Neural crest cell (in vitro differentiated cells): ENCODE results near the gene OR2J1. TPM values are rescaled to one million over a fixed set of nuclear protein-coding genes. Genes with fewer than 3 reads are reported as not detected.
A peak's percentile ranks its signal among the peaks of the same experiment; 100 is the strongest.

Experiments used
- DNase-seq: peaks from one replicate; pipeline ENCODE4 v3.0.0; 2021; ENCODE audit warnings: low read depth, mixed read lengths, low spot score
- H3K27ac Mint-ChIP-seq: one replicate; pipeline ENCODE4 v1.8.0; 2021; ENCODE audit warnings: mild to moderate bottlenecking, mixed read lengths; ENCODE audit not compliant: unreplicated experiment
- H3K27me3 Mint-ChIP-seq: 2 replicates; pipeline ENCODE4 v1.8.0; 2021; ENCODE audit warnings: low read depth, mild to moderate bottlenecking, mixed read lengths
- H3K36me3 Mint-ChIP-seq: 2 replicates; pipeline ENCODE4 v1.8.0; 2021; ENCODE audit warnings: low read depth, mild to moderate bottlenecking, mixed read lengths
- H3K4me1 Mint-ChIP-seq: 2 replicates; pipeline ENCODE4 v1.8.0; 2021; ENCODE audit warnings: mixed read lengths
- H3K4me3 Mint-ChIP-seq: one replicate; pipeline ENCODE4 v1.8.0; 2021; ENCODE audit warnings: mild to moderate bottlenecking, mixed read lengths
- H3K9me3 Mint-ChIP-seq: 2 replicates; pipeline ENCODE4 v1.8.0; 2021; ENCODE audit warnings: mixed read lengths
- long read RNA-seq: library from polyadenylated mRNA; unstranded; transcript quantifications from one replicate; pipeline ENCODE4 v2.0.0, GENCODE V29; 2020
- total RNA-seq: library from RNA; stranded (reverse); gene quantifications from 2 replicates; pipeline ENCODE4 v1.2.1, GENCODE V29; 2021
- TF ChIP-seq, protein P1 (sequence below): fragments of 200-600 bp; sonication (generic); conservative IDR thresholded peaks from 2 replicates; pipeline ENCODE4 v1.5.0; 2021; ENCODE audit warnings: antibody characterized with exemption, mild to moderate bottlenecking

Gene OR2J1
- total RNA-seq: not detected in 2 replicates
- long read RNA-seq: 0 reads

DNA sequence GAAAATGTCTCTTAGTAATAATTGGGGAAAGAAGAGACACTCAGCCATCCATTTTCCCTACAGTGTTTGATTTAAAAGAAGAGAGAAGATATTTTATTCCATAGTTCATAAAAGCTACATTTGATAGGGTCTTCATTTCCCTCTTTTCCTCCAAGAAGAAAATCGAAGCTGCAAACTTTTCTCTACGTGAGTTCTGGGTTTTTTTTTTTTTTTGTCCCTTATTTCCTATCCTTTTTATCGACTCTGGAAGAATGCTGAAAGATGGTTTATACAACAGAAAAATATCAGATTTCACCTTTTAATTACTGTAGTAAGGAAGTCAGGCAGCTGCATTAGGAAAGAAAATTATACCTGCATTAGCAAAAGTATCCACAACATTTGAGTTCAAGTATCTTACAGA, at the start of gene OR2J1:
OR2J1 (plus strand) TSS at position 301 of the 400 bp plus-strand sequence. CDS start 1,453 bp downstream, outside the sequence.
- H3K27me3 Mint-ChIP-seq: peaks cover 26% of the 10 kb centered on the region
- H3K4me1 Mint-ChIP-seq: no peaks in the 10 kb centered on the region
- TF ChIP-seq, protein P1, sequence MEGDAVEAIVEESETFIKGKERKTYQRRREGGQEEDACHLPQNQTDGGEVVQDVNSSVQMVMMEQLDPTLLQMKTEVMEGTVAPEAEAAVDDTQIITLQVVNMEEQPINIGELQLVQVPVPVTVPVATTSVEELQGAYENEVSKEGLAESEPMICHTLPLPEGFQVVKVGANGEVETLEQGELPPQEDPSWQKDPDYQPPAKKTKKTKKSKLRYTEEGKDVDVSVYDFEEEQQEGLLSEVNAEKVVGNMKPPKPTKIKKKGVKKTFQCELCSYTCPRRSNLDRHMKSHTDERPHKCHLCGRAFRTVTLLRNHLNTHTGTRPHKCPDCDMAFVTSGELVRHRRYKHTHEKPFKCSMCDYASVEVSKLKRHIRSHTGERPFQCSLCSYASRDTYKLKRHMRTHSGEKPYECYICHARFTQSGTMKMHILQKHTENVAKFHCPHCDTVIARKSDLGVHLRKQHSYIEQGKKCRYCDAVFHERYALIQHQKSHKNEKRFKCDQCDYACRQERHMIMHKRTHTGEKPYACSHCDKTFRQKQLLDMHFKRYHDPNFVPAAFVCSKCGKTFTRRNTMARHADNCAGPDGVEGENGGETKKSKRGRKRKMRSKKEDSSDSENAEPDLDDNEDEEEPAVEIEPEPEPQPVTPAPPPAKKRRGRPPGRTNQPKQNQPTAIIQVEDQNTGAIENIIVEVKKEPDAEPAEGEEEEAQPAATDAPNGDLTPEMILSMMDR: no peak
- DNase-seq: no peak
- no peak within 1 kb of the TSS for H3K4me3 Mint-ChIP-seq
- peaks cover 4% of the 10 kb centered on the region for H3K9me3 Mint-ChIP-seq
- no peak within 1 kb of the TSS for H3K27ac Mint-ChIP-seq
- H3K36me3 Mint-ChIP-seq: no peaks in the 10 kb centered on the region

DNA sequence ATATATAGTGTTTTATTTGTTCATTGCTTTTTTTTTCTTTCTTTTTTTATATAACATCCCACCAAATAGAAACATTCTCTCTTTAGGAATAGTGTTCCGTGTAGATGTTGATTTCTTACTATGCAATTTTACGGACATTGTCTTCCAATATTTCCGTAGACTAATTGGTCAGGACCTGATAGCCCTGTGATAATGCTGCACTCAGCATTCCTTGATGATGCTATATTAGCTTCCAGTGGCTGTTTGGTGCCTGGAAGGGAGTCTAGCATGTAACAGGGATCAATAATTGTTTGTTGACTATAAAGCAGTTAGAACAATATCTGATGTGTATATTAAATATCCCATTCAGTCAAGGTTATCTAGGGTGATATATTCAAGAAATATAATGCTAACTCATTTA, 47.6 kb upstream of the OR2J1 start:
- no peak overlapping the region for H3K4me3 Mint-ChIP-seq
- DNase-seq: no peak
- TF ChIP-seq, protein P1: no peak
- H3K27me3 Mint-ChIP-seq: peaks cover 59% of the 10 kb centered on the region
- no peaks in the 10 kb centered on the region for H3K4me1 Mint-ChIP-seq
- no peaks in the 10 kb centered on the region for H3K36me3 Mint-ChIP-seq
- no peak overlapping the region for H3K27ac Mint-ChIP-seq
- peaks cover 2% of the 10 kb centered on the region for H3K9me3 Mint-ChIP-seq

DNA sequence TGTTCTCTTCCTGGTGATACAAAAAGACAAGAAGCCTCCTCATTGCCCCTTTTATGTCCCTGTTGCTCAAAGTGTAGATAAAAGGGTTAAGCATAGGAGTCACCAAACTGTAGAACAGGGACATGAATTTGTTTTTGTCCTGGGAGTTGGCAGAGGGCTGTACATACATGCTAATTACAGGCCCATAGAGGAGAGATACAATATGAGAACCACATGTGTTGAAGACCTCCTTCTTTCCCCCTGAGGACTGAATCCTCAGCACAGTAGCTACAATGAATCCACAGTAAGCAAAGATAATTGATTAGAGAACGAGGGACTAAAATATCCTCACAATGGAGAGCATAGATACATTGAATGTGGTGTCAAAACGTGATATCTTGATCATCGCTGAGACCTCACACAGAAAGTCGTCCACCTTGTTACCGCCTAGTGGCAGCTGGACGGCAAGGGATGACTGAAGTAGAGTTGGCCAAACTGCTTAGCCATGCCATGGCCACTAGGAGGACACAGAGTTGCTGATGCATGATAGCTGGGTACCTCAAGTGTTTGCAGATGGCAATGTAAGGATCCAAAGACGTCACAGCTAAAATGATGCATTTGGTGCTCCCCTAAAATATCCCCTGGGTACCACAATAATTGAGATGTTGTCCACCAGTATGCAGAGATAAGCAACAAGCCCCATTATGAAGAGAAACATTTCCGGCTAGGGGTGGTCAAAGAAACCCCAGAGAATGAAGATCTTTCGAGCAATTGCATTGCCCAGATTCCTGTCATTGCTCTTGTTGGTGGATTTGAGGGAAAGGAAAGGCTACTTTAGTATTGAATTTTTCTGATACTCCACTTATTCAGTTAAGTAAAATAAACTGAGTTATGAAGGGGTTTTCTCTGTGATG, 27.2 kb upstream of the OR2J1 start:
- peak; percentile 11 for DNase-seq
- no peak overlapping the region for H3K27ac Mint-ChIP-seq
- peaks cover 22% of the 10 kb centered on the region for H3K27me3 Mint-ChIP-seq
- H3K4me1 Mint-ChIP-seq: no peaks in the 10 kb centered on the region
- H3K9me3 Mint-ChIP-seq: peaks cover 9% of the 10 kb centered on the region
- H3K36me3 Mint-ChIP-seq: peaks cover 4% of the 10 kb centered on the region
- no peak overlapping the region for H3K4me3 Mint-ChIP-seq
- TF ChIP-seq, protein P1: peak; percentile 69

DNA sequence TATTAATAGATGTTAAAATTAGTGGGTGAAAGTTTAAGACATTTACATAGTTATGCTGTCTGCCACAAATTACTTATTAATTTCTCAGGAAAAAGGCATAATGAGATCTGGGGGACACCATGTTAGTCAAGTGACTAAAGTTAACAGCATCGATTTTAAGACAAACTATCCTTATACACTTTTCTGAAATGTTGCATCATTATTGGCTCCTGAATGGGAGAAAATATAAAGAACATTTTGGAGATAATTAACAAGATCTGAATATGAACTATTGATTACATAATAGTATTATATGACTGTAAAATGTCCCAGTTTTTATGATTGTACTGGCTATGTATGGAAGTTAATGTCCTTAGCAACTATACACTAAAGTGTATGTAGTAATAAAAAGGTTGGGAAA, 20.1 kb upstream of the OR2J1 start:
- H3K9me3 Mint-ChIP-seq: no peaks in the 10 kb centered on the region
- H3K36me3 Mint-ChIP-seq: no peaks in the 10 kb centered on the region
- DNase-seq: no peak
- peaks cover 19% of the 10 kb centered on the region for H3K27me3 Mint-ChIP-seq
- TF ChIP-seq, protein P1: no peak
- no peak overlapping the region for H3K27ac Mint-ChIP-seq
- H3K4me1 Mint-ChIP-seq: no peaks in the 10 kb centered on the region
- no peak overlapping the region for H3K4me3 Mint-ChIP-seq

DNA sequence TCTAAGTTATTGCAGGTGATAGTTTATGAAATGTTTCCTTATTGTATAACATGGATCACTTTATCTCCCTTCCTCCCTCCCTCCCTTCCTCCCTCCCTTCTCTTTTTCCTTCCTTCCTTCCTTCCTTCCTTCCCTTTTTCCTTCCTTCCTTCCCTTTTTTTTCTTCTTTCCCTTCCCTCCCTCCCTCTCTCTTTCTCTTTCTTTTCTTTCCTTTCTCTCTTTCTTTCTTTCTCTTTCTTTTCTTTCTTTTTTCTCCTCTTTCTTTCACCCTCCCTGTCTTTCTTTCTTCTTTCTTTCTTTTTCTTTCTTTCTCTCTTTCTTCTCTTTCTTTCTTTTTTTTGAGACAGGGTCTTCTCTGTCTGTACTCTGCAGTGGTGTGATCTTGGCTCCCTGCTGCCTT, 18.0 kb upstream of the OR2J1 start:
- Mint-ChIP-seq H3K27me3 (peaks cover 12% of the 10 kb centered on the region), H3K4me3 (no peak overlapping the region), H3K4me1 (no peaks in the 10 kb centered on the region), H3K27ac (no peak overlapping the region), H3K9me3 (no peaks in the 10 kb centered on the region), H3K36me3 (no peaks in the 10 kb centered on the region)
- TF ChIP-seq, protein P1: no peak
- no peak for DNase-seq
